SK-N-MC (cell line): Measurements from ENCODE around the gene RPS23.

Experiments
- EZH2 ChIP-seq: fragments of 200-600 bp; sonication (generic); IDR thresholded peaks from one replicate; pipeline ENCODE4 v1.6.1; 2017; ENCODE audit warnings: antibody characterized with exemption
- POLR2AphosphoS5 ChIP-seq: IDR thresholded peaks from 2 replicates; pipeline ENCODE4 v1.6.1; 2012; ENCODE audit warnings: mild to moderate bottlenecking, low read depth, low read length, borderline replicate concordance

DNA sequence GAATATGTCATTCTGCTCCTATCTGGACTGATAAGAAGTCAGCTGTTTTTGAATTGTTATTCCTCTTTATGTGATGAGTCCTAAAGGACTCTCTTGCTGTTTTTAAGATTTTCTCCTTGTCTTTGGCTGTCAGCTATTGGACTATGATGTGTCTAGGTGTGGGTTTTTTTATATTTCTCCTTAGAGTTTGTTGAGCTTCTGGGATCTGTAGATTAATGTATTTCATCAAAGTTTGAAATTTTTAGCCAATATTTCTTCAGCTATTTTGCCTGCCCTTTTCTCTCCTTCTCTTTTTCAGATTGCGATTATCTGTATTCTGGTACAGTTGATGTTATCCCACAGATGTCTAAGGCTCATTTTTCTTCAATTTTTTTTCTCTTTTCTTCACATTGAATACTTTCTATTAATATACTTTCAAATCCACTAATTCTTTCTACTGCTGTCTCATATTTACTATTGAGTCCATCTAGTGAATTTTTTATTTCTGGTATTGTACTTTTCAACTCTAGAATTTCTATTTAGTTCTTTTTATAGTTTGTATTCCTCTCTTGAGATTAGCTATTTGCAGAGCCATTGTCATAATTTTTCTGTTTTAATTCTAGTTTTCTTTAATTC is 31.1 kb downstream of the RPS23 start:
- TF ChIP-seq POLR2AphosphoS5 (no peak), EZH2 (no peak)
